Heart left ventricle (tissue), 13 donors: ENCODE measurements around the gene POLR2C.

Experiments used
- POLR2A ChIP-seq, 2 donors: fragments of 450-650 bp; IDR thresholded peaks; one replicate each; pipeline ENCODE4 v1.6.1; 2017; ENCODE audit warnings: antibody characterized with exemption in 2 of 2, mild to moderate bottlenecking in 2 of 2, moderate library complexity in 2 of 2
- TF ChIP-seq, protein P1 (sequence below), 12 donors: fragments of 200-600 bp; sonication (generic) in 4 of 12; IDR thresholded peaks; one replicate each; pipeline versions ENCODE4 v1.5.0 to v1.8.0; 2018 to 2022; ENCODE audit warnings: antibody characterized with exemption in 12 of 12, mild to moderate bottlenecking in 5 of 12
- donor health status: ischemic (EF 13 %, LVEDD 7.1; RV severe dilation, severe dysfunction).
- donor health status: DM: no; HTN: yes; CAD: no.
- donor health status: DM: no; HTN: no; CAD: no.
- donor health status: ischemic (EF 25% LVEDD 6.9; RV normal size, moderate dysfunction).
- donor health status: ischemic (EF 25% LVEDD 5.7; RV mildly dilated, moderate dysfunction).
- donor health status: ischemic (EF 35%, LVEDD 5.7; RV mildly dilated, moderate dysfunction).
- donor health status: nonischemic (EF 11% LVEDD 7.7; RV severe dilation, severe dysfunction).
- donor health status: DM: yes; HTN: yes; CAD: no.
- donor health status: PGD.
- donor health status: ischemic (EF 29% LVEDD 5.4; RV normal size, mild dysfunction).
- donor health status: nonischemic (EF 23%, LVEDD 6.1; RV moderate dilation, normal function).

DNA sequence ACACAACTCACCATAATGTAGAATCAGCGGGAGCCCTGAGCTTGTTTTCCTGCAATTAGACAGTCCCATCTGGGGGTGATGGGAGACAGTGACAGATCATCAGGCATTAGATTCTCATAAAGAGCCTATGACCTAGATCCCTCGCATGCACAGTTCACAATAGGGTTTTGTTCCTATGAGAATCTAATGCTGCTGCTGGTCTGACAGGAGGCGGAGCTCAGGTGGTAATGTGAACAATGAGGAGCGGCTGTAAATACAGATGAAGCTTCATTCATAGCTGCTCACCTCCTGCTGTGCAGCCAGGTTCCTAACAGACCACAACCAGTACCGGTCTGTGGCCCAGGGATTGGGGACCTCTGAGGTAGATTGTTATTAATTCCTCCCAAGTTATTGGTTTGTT, 26.8 kb downstream of the POLR2C start:
- TF ChIP-seq, protein P1, sequence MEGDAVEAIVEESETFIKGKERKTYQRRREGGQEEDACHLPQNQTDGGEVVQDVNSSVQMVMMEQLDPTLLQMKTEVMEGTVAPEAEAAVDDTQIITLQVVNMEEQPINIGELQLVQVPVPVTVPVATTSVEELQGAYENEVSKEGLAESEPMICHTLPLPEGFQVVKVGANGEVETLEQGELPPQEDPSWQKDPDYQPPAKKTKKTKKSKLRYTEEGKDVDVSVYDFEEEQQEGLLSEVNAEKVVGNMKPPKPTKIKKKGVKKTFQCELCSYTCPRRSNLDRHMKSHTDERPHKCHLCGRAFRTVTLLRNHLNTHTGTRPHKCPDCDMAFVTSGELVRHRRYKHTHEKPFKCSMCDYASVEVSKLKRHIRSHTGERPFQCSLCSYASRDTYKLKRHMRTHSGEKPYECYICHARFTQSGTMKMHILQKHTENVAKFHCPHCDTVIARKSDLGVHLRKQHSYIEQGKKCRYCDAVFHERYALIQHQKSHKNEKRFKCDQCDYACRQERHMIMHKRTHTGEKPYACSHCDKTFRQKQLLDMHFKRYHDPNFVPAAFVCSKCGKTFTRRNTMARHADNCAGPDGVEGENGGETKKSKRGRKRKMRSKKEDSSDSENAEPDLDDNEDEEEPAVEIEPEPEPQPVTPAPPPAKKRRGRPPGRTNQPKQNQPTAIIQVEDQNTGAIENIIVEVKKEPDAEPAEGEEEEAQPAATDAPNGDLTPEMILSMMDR (IDR thresholded peaks at IDR 0.05), result no peak
- no peak for TF ChIP-seq POLR2A (IDR thresholded peaks at IDR 0.05)
